ENCODE data around the gene RPS19.

Gene RPS19

GRCh38 chr19:41844601-41845000 is 15.5 kb upstream of the RPS19 start, which contains the start of gene LYPD4:
Gene LYPD4 (minus strand): TSS chr19:41844683. CDS start chr19:41839285, 5,398 bp downstream.
- H3K9ac ChIP-seq (ENCODE audit: low read depth, low read length) = no peak within 1 kb of the TSS
- H3K27me3 ChIP-seq (ENCODE audit: control insufficient read depth, insufficient read depth, low read length) = no peaks in the 10 kb centered on the region
- no peaks in the 10 kb centered on the region for H3K9me3 ChIP-seq (ENCODE audit: control insufficient read depth, insufficient read depth, low read length)
- no peaks in the 10 kb centered on the region for H3K36me3 ChIP-seq (ENCODE audit: control insufficient read depth, insufficient read depth, low read length)
- H3K4me1 ChIP-seq (ENCODE audit: control insufficient read depth, insufficient read depth, low read length) = no peaks in the 10 kb centered on the region
- H3K4me3 ChIP-seq (ENCODE audit: low read depth, low read length) = no peak within 1 kb of the TSS

DNA sequence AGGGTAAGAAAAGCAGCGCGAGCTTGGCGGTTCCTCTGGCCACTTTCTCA is 15.2 kb upstream of the RPS19 start, which contains the start of gene DMRTC2:
TSS of gene DMRTC2 (plus strand) at position 42 of the 50 bp plus-strand sequence. CDS start 2,387 bp downstream, outside the sequence.
- Histone ChIP-seq H3K36me3 (ENCODE audit: control insufficient read depth, insufficient read depth, low read length) (no peaks in the 10 kb centered on the region), H3K4me1 (ENCODE audit: control insufficient read depth, insufficient read depth, low read length) (no peaks in the 10 kb centered on the region), H3K9ac (ENCODE audit: low read depth, low read length) (no peak within 1 kb of the TSS), H3K27me3 (ENCODE audit: control insufficient read depth, insufficient read depth, low read length) (no peaks in the 10 kb centered on the region), H3K4me3 (ENCODE audit: low read depth, low read length) (no peak within 1 kb of the TSS), H3K9me3 (ENCODE audit: control insufficient read depth, insufficient read depth, low read length) (no peaks in the 10 kb centered on the region)

DNA sequence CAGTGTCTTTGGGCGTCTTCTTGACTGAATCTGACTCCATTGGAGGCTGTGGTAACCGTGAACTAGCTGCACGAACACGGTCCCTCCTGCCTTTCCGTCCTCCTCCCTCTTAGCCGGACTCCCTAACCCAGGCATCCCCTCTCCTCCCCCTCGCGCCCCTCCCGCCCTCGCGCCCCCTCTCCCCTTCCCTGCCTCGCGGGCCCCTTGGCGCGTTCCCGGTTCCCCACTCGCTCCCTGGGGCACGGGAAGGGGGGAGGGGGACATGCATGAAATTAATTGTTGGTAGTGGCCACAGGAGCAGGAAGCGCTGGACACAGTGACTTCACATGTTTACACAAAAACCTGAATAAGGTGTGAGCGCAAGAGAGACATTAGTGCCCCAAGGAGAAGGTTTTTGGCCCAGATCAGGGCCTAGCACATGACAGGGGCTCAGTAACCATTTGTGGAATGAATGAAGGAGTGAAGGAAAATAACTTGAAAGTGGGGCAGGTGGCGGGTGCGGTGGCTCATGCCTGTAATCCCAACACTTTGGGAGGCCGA is 14.9 kb upstream of the RPS19 start:
- H3K9ac ChIP-seq (ENCODE audit: low read depth, low read length) = no peak overlapping the region
- no peak overlapping the region for H3K4me3 ChIP-seq (ENCODE audit: low read depth, low read length)
- H3K4me1 ChIP-seq (ENCODE audit: control insufficient read depth, insufficient read depth, low read length) = no peaks in the 10 kb centered on the region
- H3K36me3 ChIP-seq (ENCODE audit: control insufficient read depth, insufficient read depth, low read length) = no peaks in the 10 kb centered on the region
- no peaks in the 10 kb centered on the region for H3K9me3 ChIP-seq (ENCODE audit: control insufficient read depth, insufficient read depth, low read length)
- H3K27me3 ChIP-seq (ENCODE audit: control insufficient read depth, insufficient read depth, low read length) = no peaks in the 10 kb centered on the region

DNA sequence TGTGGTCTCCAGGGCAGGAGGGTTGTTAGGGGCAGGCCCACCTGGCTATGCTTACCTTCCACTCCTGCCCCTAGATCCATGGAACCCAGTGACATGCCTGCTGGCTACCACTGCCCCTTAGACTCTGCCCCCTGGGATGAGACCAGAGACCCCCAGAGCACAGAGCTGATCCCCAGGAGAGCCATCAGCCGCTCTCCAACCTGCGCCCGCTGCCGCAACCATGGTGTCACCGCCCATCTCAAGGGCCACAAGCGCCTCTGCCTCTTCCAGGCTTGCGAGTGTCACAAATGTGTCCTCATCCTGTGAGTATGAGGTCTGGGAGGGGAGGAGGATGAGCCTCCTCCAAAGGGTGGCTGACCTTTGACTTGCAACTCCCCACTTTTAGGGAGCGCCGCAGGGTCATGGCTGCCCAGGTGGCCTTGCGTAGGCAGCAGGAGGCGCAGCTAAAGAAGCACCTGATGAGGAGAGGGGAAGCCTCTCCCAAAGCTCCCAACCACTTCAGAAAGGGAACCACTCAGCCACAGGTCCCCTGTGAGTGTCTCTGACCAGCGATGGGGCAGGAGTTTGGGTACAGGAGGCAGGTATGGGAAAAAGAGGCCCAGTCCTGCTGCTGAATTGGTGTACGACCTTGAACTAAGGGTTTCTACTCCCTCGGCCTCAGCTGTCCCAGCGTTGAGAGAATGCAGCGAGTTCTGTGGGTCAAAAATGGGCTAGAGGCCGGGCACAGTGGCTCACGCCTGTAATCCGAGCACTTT is 12.5 kb upstream of the RPS19 start:
- Histone ChIP-seq H3K4me1 (ENCODE audit: control insufficient read depth, insufficient read depth, low read length) (peaks cover 6% of the 10 kb centered on the region), H3K27me3 (ENCODE audit: control insufficient read depth, insufficient read depth, low read length) (no peaks in the 10 kb centered on the region), H3K4me3 (ENCODE audit: low read depth, low read length) (no peak overlapping the region), H3K36me3 (ENCODE audit: control insufficient read depth, insufficient read depth, low read length) (no peaks in the 10 kb centered on the region), H3K9me3 (ENCODE audit: control insufficient read depth, insufficient read depth, low read length) (no peaks in the 10 kb centered on the region), H3K9ac (ENCODE audit: low read depth, low read length) (no peak overlapping the region)

DNA sequence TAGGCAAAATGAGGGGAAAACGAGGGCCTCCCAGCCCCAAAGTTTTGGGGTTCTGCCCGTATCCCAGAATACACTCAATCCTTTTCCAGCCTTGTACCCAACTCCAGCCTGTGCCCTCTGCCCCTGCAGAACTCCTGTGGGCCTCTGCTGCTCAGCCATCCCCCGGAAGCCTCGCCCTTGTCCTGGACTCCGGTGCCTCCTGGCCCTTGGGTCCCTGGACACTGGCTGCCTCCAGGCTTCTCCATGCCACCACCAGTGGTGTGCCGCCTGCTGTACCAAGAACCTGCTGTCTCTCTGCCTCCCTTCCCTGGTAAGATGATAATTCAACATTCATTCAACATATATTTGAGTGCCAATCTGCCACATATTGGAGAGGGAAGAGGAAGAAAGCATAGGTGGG is 11.4 kb upstream of the RPS19 start:
- H3K4me1 ChIP-seq (ENCODE audit: control insufficient read depth, insufficient read depth, low read length) = peaks cover 6% of the 10 kb centered on the region

GRCh38 chr19:41849067-41849466 is 11.0 kb upstream of the RPS19 start:
- H3K27me3 ChIP-seq (ENCODE audit: control insufficient read depth, insufficient read depth, low read length) = no peaks in the 10 kb centered on the region
- peaks cover 6% of the 10 kb centered on the region for H3K4me1 ChIP-seq (ENCODE audit: control insufficient read depth, insufficient read depth, low read length)

More for the DNA sequence above, 11.4 kb upstream of the RPS19 start:
- Histone ChIP-seq H3K9me3 (ENCODE audit: control insufficient read depth, insufficient read depth, low read length) (no peaks in the 10 kb centered on the region), H3K4me3 (ENCODE audit: low read depth, low read length) (no peak overlapping the region), H3K36me3 (ENCODE audit: control insufficient read depth, insufficient read depth, low read length) (no peaks in the 10 kb centered on the region), H3K27me3 (ENCODE audit: control insufficient read depth, insufficient read depth, low read length) (no peaks in the 10 kb centered on the region), H3K9ac (ENCODE audit: low read depth, low read length) (no peak overlapping the region)

GRCh38 chr19:41850381-41850780 is 9.7 kb upstream of the RPS19 start:
- no peaks in the 10 kb centered on the region for H3K27me3 ChIP-seq (ENCODE audit: control insufficient read depth, insufficient read depth, low read length)
- no peaks in the 10 kb centered on the region for H3K36me3 ChIP-seq (ENCODE audit: control insufficient read depth, insufficient read depth, low read length)
- no peaks in the 10 kb centered on the region for H3K9me3 ChIP-seq (ENCODE audit: control insufficient read depth, insufficient read depth, low read length)
- peaks cover 6% of the 10 kb centered on the region for H3K4me1 ChIP-seq (ENCODE audit: control insufficient read depth, insufficient read depth, low read length)
- H3K9ac ChIP-seq (ENCODE audit: low read depth, low read length) = no peak overlapping the region
- no peak overlapping the region for H3K4me3 ChIP-seq (ENCODE audit: low read depth, low read length)

More at GRCh38 chr19:41849067-41849466, 11.0 kb upstream of the RPS19 start:
- H3K36me3 ChIP-seq (ENCODE audit: control insufficient read depth, insufficient read depth, low read length) = no peaks in the 10 kb centered on the region
- H3K4me3 ChIP-seq (ENCODE audit: low read depth, low read length) = no peak overlapping the region
- H3K9me3 ChIP-seq (ENCODE audit: control insufficient read depth, insufficient read depth, low read length) = no peaks in the 10 kb centered on the region
- H3K9ac ChIP-seq (ENCODE audit: low read depth, low read length) = no peak overlapping the region

DNA sequence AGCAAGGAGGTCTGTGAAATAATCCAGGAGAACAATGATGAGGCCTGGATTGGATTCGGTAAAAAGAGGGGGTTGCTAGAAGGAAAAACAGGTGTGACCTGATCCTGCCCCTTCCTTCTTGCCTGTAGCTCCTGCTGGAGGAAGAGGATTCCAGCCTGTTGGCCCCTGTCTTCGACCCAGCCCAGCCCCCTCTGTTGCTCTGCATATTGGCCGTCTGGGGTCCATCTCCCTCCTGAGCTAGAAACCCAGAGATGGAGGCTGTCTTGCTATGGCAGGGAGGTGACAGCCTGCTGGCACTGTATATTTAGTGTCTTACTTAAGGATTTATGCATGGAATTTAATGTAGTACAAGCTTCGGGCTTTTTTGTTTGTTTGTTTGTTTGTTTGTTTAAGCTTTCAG is 8.6 kb upstream of the RPS19 start:
- no peak overlapping the region for H3K9ac ChIP-seq (ENCODE audit: low read depth, low read length)
- no peaks in the 10 kb centered on the region for H3K36me3 ChIP-seq (ENCODE audit: control insufficient read depth, insufficient read depth, low read length)
- H3K27me3 ChIP-seq (ENCODE audit: control insufficient read depth, insufficient read depth, low read length) = no peaks in the 10 kb centered on the region
- no peaks in the 10 kb centered on the region for H3K9me3 ChIP-seq (ENCODE audit: control insufficient read depth, insufficient read depth, low read length)
- no peak overlapping the region for H3K4me3 ChIP-seq (ENCODE audit: low read depth, low read length)
- peaks cover 6% of the 10 kb centered on the region for H3K4me1 ChIP-seq (ENCODE audit: control insufficient read depth, insufficient read depth, low read length)

DNA sequence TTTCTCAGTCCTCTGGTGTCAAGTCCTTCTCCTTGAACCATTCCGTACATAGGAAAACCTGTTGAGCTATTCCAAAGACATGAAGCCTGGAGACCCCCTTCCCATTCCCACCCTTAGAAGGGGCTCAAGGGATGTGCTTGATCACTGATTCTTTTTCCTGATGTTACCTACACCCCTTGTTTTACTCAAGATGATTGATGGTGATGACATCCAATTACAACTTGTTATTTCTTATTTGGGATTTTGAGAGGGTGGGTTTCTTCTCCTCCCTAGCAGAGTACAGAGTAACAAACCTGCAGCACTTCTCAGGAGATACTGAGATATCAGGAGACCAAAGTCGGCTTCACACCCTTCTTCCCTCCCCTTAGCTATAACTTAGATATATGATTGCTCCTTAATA is 6.7 kb upstream of the RPS19 start:
- Histone ChIP-seq H3K9me3 (ENCODE audit: control insufficient read depth, insufficient read depth, low read length) (no peaks in the 10 kb centered on the region), H3K27me3 (ENCODE audit: control insufficient read depth, insufficient read depth, low read length) (no peaks in the 10 kb centered on the region), H3K9ac (ENCODE audit: low read depth, low read length) (no peak overlapping the region), H3K4me1 (ENCODE audit: control insufficient read depth, insufficient read depth, low read length) (peaks cover 6% of the 10 kb centered on the region), H3K4me3 (ENCODE audit: low read depth, low read length) (no peak overlapping the region), H3K36me3 (ENCODE audit: control insufficient read depth, insufficient read depth, low read length) (no peaks in the 10 kb centered on the region)

DNA sequence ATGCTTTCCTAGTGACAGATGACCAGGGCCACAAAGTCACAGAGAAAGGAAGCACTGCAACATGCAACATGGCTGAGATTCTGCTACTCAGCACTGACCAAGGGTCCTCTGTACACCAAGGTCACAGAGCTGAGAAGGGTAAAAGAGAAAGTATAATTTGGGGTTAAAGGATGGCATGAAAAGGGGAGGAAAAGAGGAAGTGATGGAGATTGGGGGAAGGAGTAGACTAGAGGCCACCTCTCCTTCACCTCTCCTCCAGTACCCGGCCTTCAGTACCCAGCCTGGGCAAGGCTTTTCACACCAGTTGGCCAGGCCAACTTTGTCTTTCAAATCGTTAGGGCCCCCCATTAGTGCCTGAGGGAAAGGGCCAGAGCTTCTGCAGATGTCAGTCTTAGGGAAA is 6.3 kb upstream of the RPS19 start:
- Histone ChIP-seq H3K4me3 (ENCODE audit: low read depth, low read length) (no peak overlapping the region), H3K9ac (ENCODE audit: low read depth, low read length) (no peak overlapping the region), H3K9me3 (ENCODE audit: control insufficient read depth, insufficient read depth, low read length) (no peaks in the 10 kb centered on the region), H3K36me3 (ENCODE audit: control insufficient read depth, insufficient read depth, low read length) (no peaks in the 10 kb centered on the region), H3K4me1 (ENCODE audit: control insufficient read depth, insufficient read depth, low read length) (peaks cover 6% of the 10 kb centered on the region), H3K27me3 (ENCODE audit: control insufficient read depth, insufficient read depth, low read length) (no peaks in the 10 kb centered on the region)

DNA sequence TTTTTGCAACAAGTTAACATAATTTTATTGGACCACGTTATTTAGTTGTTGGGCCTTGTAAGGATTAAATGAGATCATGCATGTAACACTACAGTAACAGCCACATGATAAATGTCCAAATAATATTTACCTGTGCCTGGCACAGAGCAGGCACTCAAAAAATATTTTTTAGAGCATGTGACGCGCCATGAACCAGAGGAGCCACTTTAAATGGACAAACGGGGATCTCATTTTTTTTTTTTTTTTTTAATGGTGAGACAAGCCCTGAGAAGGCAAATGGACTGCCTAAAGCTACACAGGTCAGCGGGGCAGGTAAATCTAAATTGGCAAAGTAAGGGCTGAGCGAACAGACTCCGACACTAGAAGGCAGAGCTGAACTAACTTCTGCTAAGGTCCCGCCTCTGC is 840 bp upstream of the RPS19 start:
- H3K4me3 ChIP-seq (ENCODE audit: low read depth, low read length) = no peak overlapping the region
- H3K27me3 ChIP-seq (ENCODE audit: control insufficient read depth, insufficient read depth, low read length) = no peaks in the 10 kb centered on the region
- no peak overlapping the region for H3K9ac ChIP-seq (ENCODE audit: low read depth, low read length)
- H3K36me3 ChIP-seq (ENCODE audit: control insufficient read depth, insufficient read depth, low read length) = peaks cover 41% of the 10 kb centered on the region
- H3K4me1 ChIP-seq (ENCODE audit: control insufficient read depth, insufficient read depth, low read length) = peaks cover 8% of the 10 kb centered on the region
- no peaks in the 10 kb centered on the region for H3K9me3 ChIP-seq (ENCODE audit: control insufficient read depth, insufficient read depth, low read length)

DNA sequence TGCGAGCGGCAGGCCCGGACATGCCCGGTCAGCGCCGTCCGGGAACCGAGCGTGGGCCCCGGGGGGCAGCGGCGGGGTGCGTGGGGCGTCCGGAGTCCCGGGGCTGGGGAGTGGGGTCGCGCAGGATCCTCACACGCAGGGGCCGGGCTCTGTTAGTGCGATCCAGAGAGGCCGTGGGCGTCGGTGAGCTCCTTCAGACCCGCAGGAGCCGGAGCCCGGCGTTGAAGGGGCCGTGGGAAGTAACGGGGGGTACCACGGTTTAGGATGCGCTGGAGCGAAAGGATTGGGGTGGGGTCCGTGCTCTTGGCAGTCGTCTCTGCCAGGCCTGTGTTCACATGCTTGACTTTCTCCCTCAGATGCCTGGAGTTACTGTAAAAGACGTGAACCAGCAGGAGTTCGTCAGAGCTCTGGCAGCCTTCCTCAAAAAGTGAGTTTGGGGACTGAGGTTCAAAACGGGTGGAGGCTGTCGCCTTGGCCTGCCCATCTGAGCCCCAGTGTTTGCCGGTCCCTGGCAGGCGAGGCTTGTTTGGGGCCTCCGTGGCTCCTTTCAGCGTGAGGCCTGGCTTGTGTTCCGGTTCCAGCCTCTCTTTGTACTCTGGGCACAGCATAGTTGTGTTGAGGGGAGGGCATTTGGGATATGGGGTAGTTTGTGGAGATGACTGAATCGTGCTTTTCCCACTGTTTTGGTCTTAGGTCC is 512 bp downstream of the RPS19 start:
- H3K36me3 ChIP-seq (ENCODE audit: control insufficient read depth, insufficient read depth, low read length) = peaks cover 54% of the 10 kb centered on the region

More for the DNA sequence above, 512 bp downstream of the RPS19 start:
- H3K4me1 ChIP-seq (ENCODE audit: control insufficient read depth, insufficient read depth, low read length) = peaks cover 10% of the 10 kb centered on the region
- no peaks in the 10 kb centered on the region for H3K9me3 ChIP-seq (ENCODE audit: control insufficient read depth, insufficient read depth, low read length)
- peak overlapping the region; percentile 100 for H3K9ac ChIP-seq (ENCODE audit: low read depth, low read length)
- no peaks in the 10 kb centered on the region for H3K27me3 ChIP-seq (ENCODE audit: control insufficient read depth, insufficient read depth, low read length)
- peak overlapping the region; percentile 100 for H3K4me3 ChIP-seq (ENCODE audit: low read depth, low read length)

Data from iPS-15b (cell line).